CD4-positive, alpha-beta T cell treated with Interleukin-12 subunit alpha and Interleukin-12 subunit beta, for 1 hour (primary cell): ENCODE results near the gene SLC18A2.
A peak's percentile ranks its signal among the peaks of the same experiment; 100 is the strongest.
"Not testable (repeated sequence)": the region's sequence is repeated elsewhere in the genome, so short reads cannot be mapped to it uniquely, and the experiment has no call there.

Source experiments
- DNase-seq: peaks from one replicate; pipeline ENCODE4 v3.0.0-alpha.2; 2020

Gene SLC18A2

GRCh38 chr10:117240621-117241529, at the start of gene SLC18A2:
TSS of gene SLC18A2 (plus strand) at chr10:117241114. CDS start at chr10:117241694, 580 bp downstream.
- DNase-seq, result no peak

DNA sequence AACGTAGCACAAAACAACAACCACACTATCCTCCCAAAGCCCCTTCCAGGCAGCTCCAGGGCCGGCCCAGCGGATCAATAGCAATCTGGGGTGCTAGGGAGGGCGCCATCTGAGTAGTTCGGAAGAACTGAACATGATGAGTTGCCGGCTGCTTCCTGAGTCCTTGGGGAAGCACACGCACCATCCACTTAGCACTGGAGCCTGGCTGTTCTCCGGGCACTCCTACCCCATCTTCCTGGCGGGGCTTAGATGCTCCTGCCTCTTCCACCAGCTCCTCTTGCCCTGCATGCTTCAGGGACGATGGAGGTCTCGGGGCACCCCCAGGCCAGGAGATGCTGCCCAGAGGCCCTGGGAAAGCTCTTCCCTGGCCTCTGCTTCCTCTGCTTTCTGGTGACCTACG, 43.7 kb upstream of the SLC18A2 start, which contains the start of gene KCNK18:
Gene KCNK18 (plus strand): TSS at position 301 of the 400 bp plus-strand sequence. CDS start 0 bp downstream, at position 301.
- DNase-seq, result no peak

- no peak for DNase-seq
Measured at GRCh38 chr10:117198088-117198487, 42.8 kb upstream of the SLC18A2 start.

- DNase-seq, result no peak
Measured at GRCh38 chr10:117201826-117202225, 39.1 kb upstream of the SLC18A2 start.

- no peak for DNase-seq
Measured at GRCh38 chr10:117204316-117204715, 36.6 kb upstream of the SLC18A2 start.

DNA sequence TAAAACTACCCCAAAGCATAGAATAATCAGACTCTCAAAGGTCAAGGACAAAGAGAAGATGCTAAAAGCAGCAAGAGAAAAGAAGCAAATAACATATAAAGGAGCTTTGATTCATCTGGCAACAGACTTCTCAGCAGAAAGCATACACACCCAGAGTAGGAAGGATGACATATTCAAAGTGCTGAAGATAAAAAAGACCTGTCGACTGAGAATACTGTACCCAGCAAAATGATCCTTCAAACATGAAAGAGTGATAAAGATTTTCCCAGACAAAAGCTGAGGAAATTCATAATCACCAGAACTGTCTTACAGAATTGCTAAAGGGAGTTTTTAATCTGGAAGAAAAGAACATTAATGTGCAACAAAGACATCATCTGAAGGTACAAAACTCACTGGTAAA, 28.7 kb upstream of the SLC18A2 start:
- no peak for DNase-seq

GRCh38 chr10:117214401-117214800, 26.5 kb upstream of the SLC18A2 start:
- no peak for DNase-seq

DNA sequence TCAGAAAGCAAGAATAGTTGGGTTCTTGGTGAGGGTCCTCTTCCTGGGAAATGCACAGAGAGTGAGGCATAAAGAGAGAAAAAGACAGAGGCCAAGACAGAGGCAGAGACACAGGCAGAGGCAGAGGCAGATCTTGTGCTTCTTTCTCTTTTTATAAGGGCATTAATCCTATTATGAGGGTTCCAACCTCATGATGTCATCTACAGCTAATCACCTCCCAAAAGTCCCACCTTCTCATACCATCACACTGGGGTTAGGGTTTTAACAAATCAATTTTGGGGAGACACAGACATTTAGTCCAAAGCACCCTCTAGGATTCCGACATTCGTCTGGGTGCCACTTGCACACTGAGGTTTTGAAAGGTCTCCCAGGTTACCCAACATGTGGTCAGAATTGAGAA, 25.8 kb upstream of the SLC18A2 start:
- no peak for DNase-seq

GRCh38 chr10:117216028-117216427, 24.9 kb upstream of the SLC18A2 start:
- no peak for DNase-seq

DNA sequence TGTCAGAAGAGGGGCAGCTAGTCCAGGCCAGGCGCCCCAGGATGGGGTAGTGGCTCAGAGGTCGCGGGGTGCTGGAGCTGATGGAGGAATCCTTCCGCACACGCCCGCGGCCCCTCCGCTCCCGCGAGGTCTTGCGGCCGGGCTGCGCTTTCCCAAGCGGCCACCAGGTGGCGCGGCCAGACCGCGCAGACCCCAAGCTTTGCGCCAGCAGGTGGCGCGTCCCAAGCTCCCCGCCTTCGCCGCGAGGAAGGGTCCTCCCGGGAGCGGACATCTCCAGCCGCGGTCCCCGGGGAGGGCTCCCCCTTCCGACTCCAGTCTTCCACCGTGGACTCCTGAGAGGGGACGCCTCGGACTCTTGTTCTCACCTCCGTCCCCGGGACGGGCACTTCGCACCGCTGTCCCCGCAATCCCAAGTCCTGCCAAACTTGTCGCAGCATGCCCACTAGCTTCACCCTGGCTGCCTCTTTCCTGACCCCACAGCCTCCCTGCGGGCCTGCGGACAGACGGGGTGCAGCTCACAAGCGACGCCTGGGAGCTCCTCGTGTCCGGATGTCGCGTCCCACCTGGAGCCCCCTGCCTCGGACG, 24.2 kb upstream of the SLC18A2 start:
- DNase-seq, result peak; percentile 68

DNA sequence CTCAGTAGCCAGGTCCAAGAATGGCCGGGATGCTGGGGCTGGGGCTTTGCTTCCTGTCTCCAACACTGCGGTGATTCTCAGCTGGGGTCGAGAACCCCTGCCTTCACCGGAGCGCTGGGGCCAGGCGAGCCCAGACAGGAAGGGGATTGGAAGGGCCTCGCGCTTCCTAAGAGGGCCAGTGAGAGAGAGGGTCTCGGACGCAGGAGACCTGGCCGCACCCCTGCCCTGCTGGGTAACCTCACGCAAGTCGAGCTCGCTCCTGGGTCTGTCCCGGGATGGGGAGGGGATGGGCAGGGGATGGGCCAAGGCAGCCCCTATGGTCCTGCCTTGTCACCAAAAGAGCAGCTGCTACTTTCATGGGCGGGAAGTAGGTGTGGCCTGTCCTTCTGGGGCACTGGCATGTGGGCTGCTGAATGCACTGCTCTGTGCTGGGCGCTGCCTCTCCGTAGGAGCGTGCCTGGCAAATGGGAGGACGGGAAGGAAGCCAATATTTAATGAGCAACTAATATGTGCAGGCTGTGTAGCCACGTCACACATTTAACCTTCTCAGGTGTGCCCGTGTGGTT, 23.6 kb upstream of the SLC18A2 start:
- DNase-seq, result no peak

DNA sequence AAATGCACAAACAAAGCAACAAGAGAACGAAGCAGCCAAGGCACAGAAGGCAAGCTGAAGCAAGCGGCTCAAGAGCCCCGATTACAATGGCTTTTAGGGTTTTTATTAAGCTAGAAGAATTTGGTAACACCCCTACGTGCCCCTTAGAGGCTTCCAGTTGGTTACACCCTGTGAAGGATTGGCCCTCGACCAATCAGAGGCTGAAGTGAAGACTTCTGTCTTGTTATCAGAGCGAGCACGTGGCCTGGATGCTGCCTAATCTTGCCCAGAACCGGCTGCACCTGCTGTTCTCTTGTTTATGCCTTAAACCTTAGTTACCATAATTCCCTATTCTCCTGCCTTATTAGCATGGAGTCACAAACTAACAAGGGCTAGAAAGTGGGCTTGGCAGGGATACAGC, 22.3 kb upstream of the SLC18A2 start:
- no peak for DNase-seq

DNA sequence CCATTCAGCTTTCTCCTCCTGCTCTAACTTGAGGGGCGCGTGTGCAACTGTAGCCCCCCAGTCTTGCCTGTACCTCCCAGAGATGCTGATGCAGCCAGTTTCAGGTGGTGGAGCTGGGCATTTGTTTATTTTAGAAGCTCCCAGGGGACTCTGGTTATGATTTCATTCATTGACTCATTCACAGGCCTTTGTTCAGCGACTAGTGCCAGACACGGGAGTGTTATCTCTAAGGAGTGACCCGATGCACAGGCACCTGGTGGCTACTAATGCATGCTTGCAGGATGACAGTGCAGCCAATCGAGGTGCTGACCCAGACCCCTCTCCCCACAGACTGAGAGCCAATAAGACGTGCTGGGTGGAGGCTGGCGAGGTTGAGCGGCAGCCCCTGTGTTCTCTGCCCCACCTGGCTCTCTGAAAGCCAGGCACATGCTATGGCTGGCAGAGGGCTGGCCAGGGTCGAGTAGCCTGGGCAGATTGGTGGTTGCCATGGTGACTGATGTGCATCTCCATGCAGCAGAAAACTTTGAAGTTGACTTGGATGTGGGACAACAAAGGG, 19.7 kb upstream of the SLC18A2 start:
- DNase-seq, result no peak

DNA sequence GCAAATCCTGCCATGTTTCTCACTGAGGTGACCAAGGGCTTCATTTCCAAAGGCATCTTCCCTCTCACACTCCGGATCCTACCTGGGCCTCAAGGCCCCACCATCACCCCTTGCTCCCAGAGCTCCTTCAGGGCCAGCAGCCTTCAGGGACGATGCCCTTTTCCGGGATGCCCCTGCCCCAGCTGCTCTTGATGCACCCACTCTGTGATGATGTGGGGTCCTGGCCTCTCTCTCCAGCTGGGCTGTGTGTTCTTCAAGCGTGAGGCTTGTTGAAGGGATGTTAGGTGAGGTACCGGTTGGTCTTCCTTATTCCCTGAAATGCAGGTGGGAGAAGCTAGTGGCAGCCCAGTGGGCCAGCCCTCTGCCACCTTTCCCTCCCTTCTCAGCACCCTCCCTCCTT, 18.4 kb upstream of the SLC18A2 start:
- DNase-seq, result no peak

DNA sequence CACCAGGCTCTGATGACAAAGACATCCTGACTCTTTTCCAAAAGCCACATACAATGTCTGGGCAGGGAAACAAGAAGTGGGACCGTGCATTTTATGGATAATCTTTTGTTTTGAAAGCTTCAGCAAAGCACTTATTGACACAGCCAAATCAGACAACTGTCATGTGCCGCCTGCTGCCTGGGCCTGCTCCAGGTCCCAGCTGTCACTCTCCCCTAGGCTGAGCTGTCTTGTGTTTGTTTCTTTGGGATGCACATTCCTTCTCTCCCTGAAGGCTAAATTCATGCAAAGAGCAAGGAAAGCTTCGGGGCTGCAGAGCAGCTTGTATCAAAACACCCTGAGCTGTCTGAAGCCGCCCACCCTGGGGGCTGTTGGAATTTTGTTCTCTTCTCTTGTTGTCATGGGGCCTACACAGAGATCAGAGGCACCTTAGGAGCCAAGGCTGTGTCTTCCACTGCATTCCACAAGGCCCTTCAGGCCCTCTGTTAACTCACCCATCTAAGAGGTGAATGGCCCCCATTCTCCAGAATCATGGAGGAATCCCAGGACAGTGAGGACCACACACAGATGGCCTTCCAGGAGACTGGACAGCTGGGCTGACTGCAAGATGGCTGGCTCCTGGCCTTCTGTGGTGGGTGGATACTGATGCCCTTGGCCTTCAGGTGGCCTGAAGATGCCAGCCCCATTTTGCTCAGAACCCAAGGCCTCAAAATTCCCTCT, 17.8 kb upstream of the SLC18A2 start:
- no peak for DNase-seq

- no peak for DNase-seq
Measured at GRCh38 chr10:117223693-117224430, 17.1 kb upstream of the SLC18A2 start.

DNA sequence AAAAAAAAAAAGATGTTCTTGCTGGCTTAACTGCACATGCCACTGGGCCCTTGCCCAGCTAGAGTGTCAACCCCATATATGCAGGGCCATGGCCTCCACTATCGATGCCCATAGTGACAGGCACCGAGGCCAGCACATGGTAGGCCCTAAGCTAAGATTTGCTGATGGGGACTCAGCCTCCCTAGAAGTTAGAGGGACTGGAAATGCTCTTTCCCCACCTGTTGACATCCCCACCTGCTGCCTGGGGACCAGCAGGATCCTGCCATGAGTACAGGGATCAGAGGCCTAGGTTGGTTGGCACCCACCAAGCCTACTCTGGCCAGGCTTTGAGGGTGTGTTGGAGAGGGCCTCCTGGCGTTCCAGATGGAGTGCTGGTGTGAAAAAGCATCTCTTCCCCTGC, 16.0 kb upstream of the SLC18A2 start:
- no peak for DNase-seq

- DNase-seq, result no peak
Measured at GRCh38 chr10:117226813-117227451, 14.0 kb upstream of the SLC18A2 start.

DNA sequence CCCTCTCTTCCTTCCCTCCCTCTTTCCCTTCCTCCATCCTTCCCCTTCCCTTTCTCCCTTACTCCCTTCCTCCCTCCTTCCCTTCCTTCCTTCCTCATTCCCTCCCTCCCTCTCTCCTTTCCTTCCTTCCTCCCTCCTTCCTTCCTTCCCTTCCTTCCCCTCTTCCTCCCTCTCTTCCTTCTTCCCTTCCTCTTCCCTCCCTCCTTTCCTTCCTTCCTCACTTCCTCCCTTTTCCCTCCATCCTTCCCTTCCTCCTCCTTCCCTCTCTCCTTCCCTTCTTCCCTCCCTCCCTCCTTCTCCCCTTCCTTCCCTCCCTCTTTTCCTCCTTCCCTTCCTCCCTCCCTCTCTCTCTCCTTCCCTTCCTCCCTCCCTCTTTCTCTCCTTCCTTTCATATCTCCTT, 12.7 kb upstream of the SLC18A2 start:
- no peak for DNase-seq

- DNase-seq, result not testable (repeated sequence)
Measured at GRCh38 chr10:117230107-117230506, 10.8 kb upstream of the SLC18A2 start.

DNA sequence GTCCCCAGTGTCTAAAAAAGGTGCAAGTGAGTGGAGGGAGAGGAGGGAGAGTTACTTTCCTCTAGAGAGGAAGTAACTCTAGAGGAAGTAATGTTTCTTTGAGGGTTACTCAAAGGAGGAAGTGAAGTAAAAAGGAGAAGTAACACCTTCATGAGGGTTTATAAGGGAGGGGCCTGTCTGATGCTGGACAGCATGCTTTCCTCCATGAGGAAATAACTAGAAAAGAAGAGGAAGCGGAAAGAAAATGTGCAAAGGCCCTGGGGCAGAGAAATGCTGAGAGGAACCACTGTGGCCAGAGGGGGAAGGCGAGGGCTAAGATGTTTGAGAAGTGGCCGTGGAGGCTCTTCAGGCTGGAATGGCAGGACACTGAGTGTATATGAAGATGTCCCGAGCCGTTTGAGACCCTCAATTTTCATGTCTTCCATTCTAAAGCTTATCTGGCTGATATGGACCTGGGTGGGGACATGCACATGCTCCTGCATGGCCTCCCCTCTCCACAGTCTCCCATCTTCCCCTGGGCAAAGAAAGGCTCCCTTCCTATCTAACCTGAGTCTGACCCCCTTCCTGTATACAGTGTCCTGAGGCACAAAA, 3.4 kb upstream of the SLC18A2 start:
- no peak for DNase-seq
